GM19455 (cell line): ENCODE results near the gene RXYLT1.

ENCODE experiments used
- ATAC-seq: cut with Tn5 transposase; IDR thresholded peaks from one replicate; pipeline ENCODE4 v1.9.1; 2021; ENCODE audit not compliant: unreplicated experiment

The RXYLT1 gene

GRCh38 chr12:63795944-63796343 is 16.2 kb downstream of the RXYLT1 start:
- ATAC-seq, result no peak

- ATAC-seq, result no peak
Observed at GRCh38 chr12:63802012-63802608, 22.4 kb downstream of the RXYLT1 start.

GRCh38 chr12:63804746-63805145 is 25.0 kb downstream of the RXYLT1 start:
- no peak for ATAC-seq

GRCh38 chr12:63805704-63806672 is 26.3 kb downstream of the RXYLT1 start:
- ATAC-seq, result no peak

DNA sequence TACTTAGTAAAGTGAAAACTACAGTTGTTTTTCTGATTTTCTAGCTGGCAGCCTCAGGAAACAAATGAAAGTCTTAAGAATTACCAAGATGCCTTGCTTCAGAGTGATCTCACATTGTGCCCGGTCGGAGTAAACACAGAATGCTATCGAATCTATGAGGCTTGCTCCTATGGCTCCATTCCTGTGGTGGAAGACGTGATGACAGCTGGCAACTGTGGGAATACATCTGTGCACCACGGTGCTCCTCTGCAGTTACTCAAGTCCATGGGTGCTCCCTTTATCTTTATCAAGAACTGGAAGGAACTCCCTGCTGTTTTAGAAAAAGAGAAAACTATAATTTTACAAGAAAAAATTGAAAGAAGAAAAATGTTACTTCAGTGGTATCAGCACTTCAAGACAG is 28.9 kb downstream of the RXYLT1 start:
- no peak for ATAC-seq

- ATAC-seq, result no peak
Observed at GRCh38 chr12:63809566-63809965, 29.9 kb downstream of the RXYLT1 start.

DNA sequence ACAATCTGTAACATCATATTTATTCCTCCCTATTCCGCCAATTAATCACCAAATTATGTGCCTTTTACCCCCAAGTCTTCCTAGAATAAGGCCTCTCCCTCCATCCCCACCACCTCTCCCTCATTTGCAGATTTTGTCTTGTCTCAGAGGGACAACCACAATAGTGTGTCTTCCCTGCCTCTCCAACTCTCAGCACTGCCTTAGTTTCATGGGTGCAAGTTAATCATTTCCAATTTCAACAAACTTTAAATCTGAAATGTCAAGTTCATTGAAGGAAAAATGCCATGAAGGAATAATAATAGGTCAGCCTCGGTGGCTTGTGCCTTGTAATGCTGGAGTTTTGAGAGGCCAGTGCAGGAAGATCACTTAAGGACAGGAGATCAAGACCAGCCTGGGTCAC is 31.6 kb downstream of the RXYLT1 start:
- ATAC-seq, result no peak

GRCh38 chr12:63811755-63812154 is 32.0 kb downstream of the RXYLT1 start:
- ATAC-seq, result no peak

GRCh38 chr12:63814146-63814772 is 34.5 kb downstream of the RXYLT1 start:
- peak; percentile 46 for ATAC-seq

DNA sequence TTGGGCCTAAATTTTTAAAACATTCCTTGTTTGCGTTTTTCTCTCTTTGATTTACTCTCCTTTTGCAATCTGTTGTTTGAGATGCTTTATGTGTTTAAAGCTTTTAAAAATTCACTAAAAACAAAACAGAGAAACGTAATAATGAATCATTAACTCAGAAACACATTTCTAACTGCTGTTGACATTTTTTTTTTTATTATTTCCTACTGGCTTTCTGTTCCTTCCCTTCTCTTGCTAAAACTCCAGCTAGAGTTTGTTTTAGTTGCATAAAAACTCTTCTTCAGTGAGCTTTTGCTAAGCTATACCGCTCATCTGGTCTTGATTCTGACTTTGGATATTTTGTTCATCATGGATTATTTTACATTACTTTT is 35.8 kb downstream of the RXYLT1 start:
- ATAC-seq, result no peak

- ATAC-seq, result no peak
Observed at GRCh38 chr12:63816031-63816430, 36.3 kb downstream of the RXYLT1 start.

- ATAC-seq, result no peak
Observed at GRCh38 chr12:63820427-63820826, 40.7 kb downstream of the RXYLT1 start.

DNA sequence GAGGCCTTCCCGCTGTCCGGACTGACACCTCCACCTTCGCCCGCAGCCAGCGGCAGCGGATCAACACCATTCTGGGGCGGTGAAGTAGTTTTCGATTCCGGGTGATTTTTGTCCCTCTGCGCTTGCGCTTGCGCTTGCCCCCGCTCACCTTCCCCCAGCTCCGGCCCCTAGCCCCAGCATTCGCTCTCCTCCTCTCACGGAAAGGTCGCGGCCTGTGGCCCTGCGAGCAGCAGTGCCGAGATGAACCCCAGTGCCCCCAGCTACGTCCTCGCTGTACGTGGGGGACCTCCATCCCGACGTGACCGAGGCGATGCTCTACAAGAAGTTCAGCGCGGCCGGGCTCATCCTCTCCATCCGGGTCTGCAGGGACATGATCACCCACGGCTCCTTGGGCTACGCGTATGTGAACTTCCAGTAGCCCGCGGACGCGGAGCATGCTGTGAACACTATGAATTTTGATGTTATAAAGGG is 42.1 kb downstream of the RXYLT1 start:
- no peak for ATAC-seq

DNA sequence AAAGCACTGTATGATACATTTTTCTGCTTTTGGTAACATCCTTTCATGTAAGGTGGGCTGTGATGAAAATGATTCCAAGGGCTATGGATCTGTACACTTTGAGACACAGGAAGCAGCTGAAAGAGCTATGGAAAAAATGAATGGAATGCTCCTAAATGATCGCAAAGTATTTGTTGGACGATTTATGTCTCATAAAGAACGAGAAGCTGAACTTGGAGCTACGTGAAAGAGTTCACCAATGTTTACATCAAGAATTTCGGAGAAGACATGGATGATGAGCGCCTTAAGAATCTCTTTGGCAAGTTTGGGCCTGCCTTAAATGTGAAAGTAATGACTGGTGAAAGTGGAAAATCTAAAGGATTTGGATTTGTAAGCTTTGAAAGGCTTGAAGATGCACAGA is 42.6 kb downstream of the RXYLT1 start:
- ATAC-seq, result no peak

GRCh38 chr12:63823040-63823439 is 43.3 kb downstream of the RXYLT1 start:
- ATAC-seq, result no peak

DNA sequence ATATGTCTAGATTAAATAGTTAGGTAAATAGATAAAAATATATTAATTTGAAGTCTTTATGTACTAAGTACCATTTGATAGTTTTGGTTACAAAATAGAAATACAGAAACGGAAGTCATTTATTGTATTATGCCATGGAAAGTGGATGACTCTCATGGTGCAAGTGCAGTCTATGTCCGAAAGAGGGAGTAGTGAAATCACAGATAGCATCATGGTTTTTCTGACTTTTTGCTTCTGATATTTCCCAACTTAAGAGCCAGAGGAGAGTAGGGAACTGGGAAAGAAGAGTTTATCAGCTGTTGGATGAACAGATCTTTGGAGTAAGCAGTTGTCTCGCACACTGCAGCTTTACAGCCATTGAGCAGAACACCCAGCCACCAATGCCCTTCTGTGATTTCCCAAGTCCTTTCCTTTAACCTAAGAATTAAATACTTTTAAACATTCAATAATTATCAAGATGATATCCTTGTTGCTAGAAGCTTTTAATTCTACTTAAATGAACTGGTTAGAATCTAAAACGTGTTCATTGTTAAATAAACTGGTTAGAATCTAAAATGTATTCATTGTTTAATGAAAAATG is 46.4 kb downstream of the RXYLT1 start:
- peak; percentile 78 for ATAC-seq

DNA sequence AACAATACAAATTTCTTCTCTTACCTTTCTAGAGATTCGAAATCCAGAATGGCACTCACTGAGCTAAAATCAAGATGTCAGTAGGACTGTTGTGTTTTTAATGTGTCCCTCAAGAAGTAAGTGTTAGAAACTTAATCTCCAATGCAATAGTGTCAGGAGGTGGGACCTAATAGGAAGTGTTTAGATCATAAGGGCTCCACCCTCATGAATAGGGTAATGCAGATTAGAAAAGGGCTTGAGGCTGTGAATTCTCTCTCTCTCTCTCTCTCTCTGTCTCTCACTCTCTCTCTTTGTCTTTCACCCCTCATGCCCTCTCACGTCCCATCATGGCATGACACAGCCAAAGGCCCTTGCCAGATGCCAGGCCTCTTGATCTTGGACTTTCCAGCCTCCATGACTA is 49.2 kb downstream of the RXYLT1 start:
- ATAC-seq, result no peak

DNA sequence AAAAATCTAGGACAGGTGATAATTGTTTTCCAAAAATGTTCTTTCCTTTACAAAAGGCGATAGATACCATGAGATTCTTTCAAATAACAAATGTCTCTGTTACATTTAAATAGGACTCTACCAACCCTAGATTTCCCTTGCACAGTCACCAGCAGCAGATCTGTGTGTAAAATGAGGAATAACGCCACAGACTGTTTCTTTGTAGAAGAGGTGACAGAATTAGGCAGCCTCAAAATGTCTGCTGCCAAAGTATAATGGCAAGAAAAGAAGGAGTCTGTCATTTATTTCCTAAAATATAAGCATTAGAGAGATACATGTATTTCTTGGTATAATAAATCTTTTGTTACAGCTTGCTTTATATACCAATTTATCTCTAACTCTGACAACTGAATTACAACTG is 56.3 kb downstream of the RXYLT1 start:
- ATAC-seq, result no peak

DNA sequence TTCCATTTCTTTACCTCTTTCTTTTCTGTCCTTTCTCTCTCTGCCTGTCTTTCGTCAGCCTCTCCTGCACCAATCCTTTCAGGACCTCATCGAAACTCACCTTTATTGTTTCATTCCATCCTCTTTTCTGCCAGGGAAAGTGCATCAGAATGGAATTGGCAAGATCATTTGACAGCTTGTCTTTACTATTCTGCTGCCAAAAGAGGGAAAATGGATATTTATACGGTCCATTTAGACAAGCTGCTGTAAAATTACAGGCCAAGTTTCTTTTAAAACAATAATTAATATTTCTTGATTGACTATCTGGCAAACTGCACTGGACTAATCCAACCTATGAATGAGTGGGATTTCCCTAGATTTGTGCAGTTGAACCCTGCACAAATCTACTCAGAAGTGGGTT is 57.2 kb downstream of the RXYLT1 start:
- ATAC-seq, result no peak

DNA sequence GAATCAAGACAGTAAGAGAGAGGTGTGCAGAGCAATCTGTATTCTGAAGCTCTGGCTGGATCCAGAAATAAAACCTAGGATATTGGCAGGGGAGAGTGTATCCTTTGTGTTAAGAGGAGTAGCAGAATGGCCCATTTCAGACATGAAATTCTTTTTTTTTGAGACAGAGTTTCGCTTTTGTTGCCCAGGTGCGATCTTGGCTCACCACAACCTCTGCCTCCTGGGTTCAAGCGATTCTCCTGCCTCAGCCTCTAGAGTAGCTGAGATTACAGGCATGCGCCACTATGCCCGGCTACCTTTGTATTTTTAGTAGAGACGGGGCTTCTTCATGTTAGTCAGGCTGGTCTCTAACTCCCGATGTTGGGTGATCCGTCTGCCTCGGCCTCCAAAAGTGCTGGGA is 58.7 kb downstream of the RXYLT1 start:
- no peak for ATAC-seq

DNA sequence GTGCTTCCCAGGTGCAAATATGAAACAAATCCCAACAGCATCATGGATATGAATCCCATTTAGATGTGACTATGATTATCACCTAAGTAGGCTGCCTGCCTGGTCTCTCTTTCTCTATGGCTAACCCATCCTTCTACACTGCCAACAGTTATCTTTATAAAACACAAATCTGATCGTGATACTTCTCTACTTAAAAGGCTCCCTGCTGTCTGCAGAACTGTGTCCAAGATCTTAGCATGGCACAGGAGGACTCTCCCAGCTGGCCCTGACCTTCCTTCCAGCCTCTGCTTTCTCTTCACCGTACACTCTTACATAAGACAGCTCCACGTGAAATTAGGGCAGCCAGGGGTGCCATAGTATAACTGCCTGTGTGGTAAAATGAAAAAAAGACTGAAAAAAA is 61.3 kb downstream of the RXYLT1 start:
- ATAC-seq, result no peak

GRCh38 chr12:63841571-63841970 is 61.9 kb downstream of the RXYLT1 start:
- no peak for ATAC-seq
